ENCODE results near the gene PUM1.

DNA sequence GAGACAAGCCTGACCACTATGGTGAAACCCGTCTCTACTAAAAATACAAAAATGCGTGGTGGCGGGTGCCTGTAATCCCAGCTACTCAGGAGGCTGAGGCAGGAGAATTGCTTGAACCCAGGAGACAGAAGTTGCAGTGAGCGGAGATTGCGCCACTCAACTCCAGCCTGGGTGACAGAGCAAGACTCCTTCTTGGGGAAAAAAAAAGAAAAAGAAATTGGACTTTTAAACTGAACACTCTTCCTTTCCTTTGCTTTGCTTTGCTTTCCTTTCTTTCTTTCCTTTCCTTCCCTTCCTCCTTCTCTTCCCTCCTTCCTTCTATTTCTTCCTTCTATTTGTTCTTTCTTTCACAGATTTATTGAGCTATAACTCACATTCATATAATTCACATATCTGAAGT, 43.3 kb upstream of the PUM1 start:
- TF ChIP-seq POLR2A (IDR thresholded peaks at IDR 0.05): no peak
- TF ChIP-seq CTCF (IDR thresholded peaks at IDR 0.05): no peak
- no peak for TF ChIP-seq POLR2AphosphoS5 (IDR thresholded peaks at IDR 0.05)

Data from prostate gland (tissue), 2 donors.